Diencephalon (tissue), 1 donor: ENCODE data around the gene NDUFB3. TPM values are rescaled to one million over a fixed set of nuclear protein-coding genes. Genes with fewer than 3 reads are reported as not detected.

Experiments
- small RNA-seq: library from RNA; depleted of rRNA; stranded (forward); fragments of <200 nt; gene quantifications from one replicate; pipeline ENCODE3, GENCODE V24; 2014
- total RNA-seq: library from RNA; depleted of rRNA; stranded (reverse); fragments of >200 nt; gene quantifications from one replicate; pipeline ENCODE4 v1.2.3, GENCODE V29; 2014

NDUFB3 gene
- 57.7 TPM for total RNA-seq

DNA sequence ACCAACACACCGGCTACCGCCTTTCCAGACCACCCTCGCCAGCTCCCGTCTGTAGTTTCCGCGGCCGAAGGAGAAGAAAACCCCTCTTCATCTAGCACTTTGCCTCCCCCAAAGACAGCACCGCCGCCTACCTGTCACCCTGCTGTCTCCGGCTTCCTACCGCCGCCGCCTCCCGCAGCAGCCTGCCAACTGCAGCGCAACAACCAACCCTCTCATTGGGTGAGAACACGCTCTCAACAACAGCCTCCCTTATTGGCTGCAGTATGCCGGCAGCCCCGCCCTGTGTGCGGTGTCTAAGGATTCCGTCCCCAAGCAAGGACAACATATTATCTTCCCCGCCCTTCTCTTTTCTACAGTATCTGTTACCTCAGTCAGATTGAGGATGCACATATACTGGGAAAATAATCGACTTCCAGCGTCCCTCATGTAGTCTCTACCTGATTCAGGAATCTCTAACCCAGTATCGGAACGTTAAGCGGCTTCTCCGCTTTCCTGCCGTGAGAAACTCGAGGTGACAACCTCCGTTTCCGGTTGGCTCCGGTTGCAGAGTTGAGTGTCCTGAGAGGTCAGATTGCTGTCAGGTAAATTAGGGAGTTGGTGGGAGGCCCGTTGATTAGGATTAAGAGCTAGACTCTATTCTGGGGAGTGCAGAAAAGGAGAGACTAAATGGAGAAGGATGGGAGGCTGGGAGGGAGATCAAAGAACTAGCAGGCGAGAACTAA, at the start of gene NDUFB3, which contains the start of gene HYCC2:
Gene NDUFB3, plus strand, starts transcription at position 523 of the 722 bp plus-strand sequence. CDS start 6,882 bp downstream, outside the sequence.
Gene HYCC2, minus strand, starts transcription at position 193 of the 722 bp plus-strand sequence. CDS start 47,662 bp downstream, outside the sequence.

GRCh38 chr2:201116115-201116958, 44.5 kb downstream of the NDUFB3 start, which contains the start of gene CFLAR:
Gene CFLAR (plus strand): TSS chr2:201116164. CDS start chr2:201129866, 13,702 bp downstream.

Small RNA genes within 50 kb of the gene (small RNA-seq; reads per million reads assigned to genes)
- not detected for gene RNU6-1206P

Other genes starting within 250 kb of the NDUFB3 start
- 129 TPM for gene CLK1, start 207.3 kb upstream of the NDUFB3 start, total RNA-seq
- 56.1 TPM for gene PPIL3, start 182.9 kb upstream of the NDUFB3 start, total RNA-seq
- 34.4 TPM for gene NIF3L1, start 182.6 kb upstream of the NDUFB3 start, total RNA-seq
- gene ORC2, start 108.3 kb upstream of the NDUFB3 start, total RNA-seq = 21.2 TPM
- 62.3 TPM for gene HYCC2, start 330 bp upstream of the NDUFB3 start, total RNA-seq
- gene CFLAR, start 44.2 kb downstream of the NDUFB3 start, total RNA-seq = 36.7 TPM
- gene CASP10, start 111.1 kb downstream of the NDUFB3 start, total RNA-seq = 3.0 TPM
- 3.2 TPM for gene CASP8, start 188.5 kb downstream of the NDUFB3 start, total RNA-seq